GM21526 (cell line): ENCODE results near the gene KHSRP.

Experiments used
- ATAC-seq: cut with Tn5 transposase; IDR thresholded peaks from one replicate; pipeline ENCODE4 v1.9.1; 2021; ENCODE audit warnings: moderate library complexity; ENCODE audit not compliant: unreplicated experiment, low FRiP score

Gene KHSRP

GRCh38 chr19:6394831-6395230, 29.8 kb downstream of the KHSRP start:
- no peak for ATAC-seq

GRCh38 chr19:6393983-6394412, 30.6 kb downstream of the KHSRP start:
- ATAC-seq, result peak; percentile 14

DNA sequence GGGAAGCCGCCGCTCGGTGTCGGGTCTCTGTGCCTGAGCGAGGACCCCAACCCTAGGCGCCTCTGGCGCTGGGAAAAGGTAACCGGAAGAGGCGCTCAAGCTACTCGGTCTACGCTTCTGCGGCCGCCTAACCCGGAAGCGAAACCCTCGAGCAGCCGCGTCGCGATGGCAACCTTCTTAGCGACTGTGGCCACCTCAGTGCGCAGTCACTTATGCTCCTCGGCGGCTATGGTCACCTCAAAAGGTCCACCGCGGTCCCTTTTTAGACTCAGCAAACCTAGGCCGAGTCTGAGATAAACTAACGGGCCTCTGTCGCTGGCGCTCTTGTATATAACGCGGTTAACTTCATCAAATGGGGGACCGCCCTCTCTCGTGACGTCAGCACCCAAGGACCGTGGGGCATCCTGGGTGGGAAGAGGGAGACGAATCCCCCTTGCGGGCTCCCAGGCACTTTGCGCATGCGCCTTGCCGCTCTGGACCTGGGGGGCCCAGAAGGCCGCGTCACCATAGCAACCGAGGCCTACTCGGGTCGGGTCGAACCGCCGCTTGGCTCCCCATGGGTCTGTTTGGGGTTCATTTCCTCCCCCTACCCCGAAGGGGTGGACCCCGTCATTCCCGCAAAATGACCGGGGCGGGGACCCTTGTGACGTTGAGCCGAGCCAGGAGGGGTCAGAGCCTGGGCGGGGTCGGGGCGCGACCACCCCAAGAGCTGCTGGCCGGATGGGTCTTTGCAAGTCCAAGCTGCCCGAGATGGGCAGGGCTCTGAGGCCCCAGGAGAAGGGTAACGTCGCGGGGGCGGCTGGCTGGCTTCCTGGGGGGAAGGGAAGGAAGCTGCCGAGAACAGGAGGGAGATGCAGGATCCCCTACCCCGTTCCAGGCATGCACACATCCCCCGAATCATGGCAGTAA, 31.3 kb downstream of the KHSRP start, which contains the start of gene GTF2F1:
Gene GTF2F1, minus strand, starts transcription at position 91 of the 909 bp plus-strand sequence. CDS start 169 bp downstream, outside the sequence.
- peak; percentile 81 for ATAC-seq

GRCh38 chr19:6392221-6393073, 32.2 kb downstream of the KHSRP start:
- ATAC-seq, result no peak

- ATAC-seq, result no peak
Measured at GRCh38 chr19:6387372-6387771, 37.2 kb downstream of the KHSRP start.

- ATAC-seq, result no peak
Measured at GRCh38 chr19:6384381-6384780, 40.2 kb downstream of the KHSRP start.

DNA sequence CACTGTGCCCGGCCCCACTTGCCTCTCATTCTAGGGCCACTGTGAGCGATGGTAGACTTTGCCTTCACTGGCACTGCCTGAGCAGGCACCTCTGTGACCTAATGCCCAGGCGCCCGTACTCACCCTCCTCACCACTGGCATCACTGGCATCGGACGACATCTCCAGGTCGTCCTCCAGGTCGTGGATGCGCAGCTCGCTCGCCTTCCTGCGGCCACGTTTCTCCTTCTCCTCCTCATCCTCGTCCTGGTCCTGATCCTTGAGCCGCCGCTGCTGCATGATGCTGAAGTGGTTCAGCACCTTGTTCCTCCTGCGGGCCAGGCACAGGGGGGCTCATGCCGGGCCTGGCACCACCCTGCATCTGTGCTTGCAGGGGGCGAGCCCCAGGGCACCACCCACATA, 41.4 kb downstream of the KHSRP start:
- ATAC-seq, result no peak

DNA sequence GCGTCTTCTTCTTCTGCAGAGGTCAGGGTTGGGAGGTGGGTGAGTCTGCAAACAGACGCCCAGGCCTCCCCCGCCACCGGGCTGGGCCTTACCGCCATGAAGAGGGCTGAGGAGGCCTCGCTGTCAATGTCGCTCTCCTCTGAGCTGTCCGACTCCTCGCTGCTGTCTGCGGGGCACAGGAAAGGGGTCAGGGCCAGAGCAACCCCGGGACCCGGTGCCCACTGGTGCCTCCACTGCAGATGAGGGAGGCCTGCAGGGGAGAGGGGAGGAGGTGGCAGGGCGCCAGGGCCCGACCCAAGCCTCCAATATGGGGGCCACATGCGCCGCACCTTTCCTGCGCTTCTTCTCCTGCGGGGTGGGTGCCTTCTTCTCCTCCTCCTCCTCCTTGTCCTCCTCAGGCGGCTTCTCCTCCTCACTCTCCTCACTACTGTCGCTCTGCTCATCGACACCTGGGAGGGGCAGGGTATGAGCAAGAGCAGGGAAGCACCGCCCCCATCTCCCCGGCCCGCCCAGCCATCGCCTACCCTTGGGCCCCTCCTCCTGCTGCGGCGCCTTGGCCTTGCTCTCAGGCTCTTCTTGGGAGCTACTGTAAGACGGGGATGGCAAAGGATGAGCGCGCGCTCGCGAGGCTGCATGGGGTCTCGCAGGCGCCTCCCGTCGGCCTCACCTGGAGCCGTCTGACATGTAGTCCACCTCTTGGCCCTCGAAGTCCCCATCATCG, 43.4 kb downstream of the KHSRP start:
- no peak for ATAC-seq

DNA sequence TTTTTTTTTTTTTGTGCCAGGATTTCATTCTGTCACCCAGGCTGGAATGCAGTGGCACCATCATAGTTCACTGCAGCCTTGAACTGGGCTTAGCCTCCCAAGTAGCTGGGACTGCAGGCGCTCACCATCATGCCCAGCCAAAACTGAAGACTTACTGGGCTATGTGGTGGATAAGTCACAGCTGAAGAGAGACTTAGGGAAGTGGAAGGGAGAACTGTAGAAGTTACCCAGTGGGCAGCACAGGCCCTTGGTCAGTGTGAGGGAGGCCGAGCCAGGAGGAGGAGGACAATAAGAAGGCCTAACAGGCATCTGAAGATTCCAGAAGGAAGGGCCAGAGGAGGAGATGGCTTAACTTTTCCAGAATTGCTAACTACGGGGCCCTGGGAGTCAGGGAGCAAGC, 44.9 kb downstream of the KHSRP start:
- ATAC-seq, result no peak

DNA sequence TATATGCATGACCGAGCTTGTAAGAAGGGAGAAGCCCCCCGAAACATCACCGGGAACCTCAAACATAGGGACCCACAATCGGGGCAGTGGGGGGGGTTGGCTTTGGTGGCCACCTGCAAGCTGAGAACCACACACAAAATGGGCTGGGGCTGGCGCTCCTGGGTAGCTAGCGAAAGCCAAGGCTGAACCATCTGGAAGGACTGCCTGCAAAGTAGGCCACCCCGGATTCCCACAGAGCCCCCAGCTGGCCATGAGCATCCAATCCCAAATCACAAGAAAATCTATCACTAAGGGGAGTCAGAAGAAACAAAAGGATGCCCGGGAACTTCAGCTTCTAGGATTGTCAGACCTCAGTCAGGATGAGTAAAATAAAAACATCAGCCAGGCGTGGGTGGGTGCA, 46.1 kb downstream of the KHSRP start:
- ATAC-seq, result no peak

DNA sequence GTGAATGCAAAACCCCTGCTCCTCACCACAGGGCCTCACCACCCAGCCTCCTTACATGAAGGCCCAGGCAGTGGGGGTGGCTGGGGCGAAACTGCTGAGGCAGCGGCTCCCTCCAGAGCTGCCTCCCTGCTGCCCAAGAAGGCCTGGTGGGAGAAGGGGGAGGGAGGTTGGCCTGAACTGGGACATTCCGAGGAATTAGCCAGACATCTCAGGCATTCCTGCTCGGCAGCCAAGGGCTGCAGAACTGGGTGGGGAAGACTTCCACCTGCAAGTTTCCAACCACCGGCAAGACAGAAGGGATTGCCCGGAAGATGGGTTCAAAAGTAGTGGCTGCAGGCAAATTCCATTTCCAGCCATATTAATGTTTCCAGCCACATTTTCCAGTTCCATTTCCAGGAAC, 46.6 kb downstream of the KHSRP start:
- no peak for ATAC-seq

GRCh38 chr19:6376512-6377190, 48.0 kb downstream of the KHSRP start:
- no peak for ATAC-seq

DNA sequence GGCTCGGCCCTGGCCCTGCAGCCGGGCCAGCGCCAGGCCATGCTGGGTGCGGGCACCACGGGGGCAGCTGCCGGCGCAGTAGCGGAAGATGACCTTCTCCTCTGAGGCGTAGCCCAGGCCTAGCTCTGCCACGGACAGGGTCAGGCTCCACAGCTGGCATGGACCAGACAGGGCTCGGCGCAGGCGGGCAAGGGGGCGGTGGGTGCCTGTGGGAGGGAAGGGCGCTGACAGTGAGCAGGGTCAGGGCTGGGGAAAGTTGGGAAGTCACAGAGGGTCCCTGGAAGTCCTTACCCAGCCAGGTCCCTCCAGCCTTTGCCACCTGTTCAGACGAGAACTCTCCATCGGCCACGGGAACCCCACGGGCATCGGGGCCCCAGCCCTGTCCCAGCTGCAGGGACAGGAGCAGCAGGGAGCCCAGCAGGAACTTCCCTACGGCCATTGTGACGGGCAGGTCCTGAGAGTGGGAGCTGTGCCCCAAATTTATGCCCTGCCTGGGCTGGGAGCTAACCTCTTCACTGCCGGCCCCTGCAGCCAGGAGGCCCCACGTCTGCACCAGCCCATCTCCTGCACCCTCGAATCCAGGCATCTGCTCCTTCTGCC, 49.1 kb downstream of the KHSRP start, which contains the start of gene PSPN:
Gene PSPN, minus strand, starts transcription at position 523 of the 600 bp plus-strand sequence. Its CDS starts 84 bp downstream, at position 439.
- ATAC-seq, result no peak

DNA sequence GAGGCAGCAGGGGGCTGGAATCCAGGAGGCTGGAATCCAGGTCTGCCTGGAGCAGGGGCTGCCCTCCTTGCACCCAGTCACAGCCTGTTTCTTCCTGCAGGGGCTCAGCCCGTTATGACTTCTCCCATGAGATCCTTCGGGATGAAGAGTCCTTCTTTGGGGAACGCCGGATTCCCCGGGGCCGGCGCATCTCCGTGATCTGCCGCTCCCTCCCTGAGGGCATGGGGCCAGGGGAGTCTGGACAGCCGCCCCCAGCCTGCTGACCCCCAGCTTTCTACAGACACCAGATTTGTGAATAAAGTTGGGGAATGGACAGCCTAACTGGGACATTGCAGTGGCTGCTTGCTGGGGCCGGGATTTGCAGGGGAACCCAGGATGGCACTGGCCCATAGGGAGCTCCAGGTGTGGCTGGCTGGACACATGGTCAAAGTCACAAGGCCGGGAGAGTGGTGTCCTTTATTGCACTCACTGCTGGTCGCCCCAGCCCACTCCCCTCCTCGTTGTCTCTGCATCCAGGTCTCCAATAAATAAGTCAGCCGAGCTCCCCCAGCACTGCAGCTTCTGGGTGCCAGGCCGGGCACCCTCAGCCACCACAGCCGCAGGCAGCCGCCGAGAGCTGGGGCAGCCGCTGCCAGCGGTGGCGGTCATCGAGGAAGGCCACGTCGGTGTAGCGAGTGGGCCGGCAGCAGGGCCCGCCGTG, 49.8 kb downstream of the KHSRP start:
- no peak for ATAC-seq

- ATAC-seq, result no peak
Measured at GRCh38 chr19:6374161-6374709, 50.4 kb downstream of the KHSRP start.

DNA sequence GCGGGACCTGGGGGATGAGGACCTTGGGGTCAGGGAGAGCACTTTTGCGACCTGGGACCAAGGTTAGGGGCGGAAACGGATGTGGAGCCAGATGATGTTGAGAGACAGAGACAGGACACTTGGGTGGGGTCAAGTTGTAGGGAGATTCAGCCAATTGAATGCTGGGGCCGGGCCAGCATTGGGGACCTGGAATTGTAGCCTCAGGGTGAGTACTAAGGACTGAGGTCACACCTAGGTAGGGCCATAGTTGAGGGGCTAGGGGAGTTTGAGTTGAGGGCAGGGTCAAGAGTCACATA, 50.9 kb downstream of the KHSRP start:
- no peak for ATAC-seq

DNA sequence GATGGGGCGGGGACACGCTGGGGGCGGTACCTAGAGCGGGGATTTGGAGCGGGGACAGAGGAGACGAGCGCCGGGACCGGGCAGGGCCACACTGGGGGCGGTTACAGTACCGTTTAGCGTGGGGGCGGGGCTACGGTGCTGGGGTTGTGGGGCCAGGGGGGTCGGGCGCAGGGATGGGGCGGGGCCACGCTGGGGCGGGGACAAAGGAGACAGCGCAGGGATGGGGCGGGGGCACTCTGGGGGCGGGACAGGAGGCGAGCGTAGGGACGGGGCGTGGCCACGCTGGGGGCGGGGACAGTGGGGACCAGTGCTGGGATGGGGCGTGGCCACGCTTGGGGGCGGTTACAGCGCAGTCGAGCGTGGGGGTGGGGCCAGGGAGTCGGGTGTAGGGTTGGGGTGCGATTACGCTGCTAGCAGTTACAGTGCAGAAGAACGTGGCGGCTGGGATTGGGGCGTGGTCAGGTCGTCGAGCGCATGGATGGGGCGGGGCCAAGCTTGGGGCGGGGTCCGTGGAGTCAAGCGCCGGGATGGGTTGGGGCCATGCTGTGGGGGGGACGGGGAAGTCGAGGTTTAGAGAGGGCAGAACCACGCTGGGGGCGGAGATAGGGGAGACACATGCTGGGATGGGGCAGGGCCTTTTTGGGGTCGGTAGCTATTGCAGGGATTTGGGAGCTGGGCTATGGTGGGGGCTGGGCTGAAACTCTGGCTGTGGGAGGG, 51.4 kb downstream of the KHSRP start:
- peak; percentile 41 for ATAC-seq

DNA sequence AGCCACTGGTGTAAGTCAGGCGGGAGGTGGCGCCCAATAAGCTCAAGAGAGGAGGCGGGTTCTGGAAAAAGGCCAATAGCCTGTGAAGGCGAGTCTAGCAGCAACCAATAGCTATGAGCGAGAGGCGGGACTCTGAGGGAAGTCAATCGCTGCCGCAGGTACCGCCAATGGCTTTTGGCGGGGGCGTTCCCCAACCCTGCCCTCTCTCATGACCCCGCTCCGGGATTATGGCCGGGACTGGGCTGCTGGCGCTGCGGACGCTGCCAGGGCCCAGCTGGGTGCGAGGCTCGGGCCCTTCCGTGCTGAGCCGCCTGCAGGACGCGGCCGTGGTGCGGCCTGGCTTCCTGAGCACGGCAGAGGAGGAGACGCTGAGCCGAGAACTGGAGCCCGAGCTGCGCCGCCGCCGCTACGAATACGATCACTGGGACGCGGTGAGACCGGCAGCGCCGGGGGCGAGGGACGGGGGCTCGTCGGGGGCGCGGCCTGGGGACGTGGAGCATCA, 52.0 kb downstream of the KHSRP start, which contains the start of gene ALKBH7:
Gene ALKBH7, plus strand, starts transcription at position 201 of the 502 bp plus-strand sequence. Its CDS starts 27 bp downstream, at position 228.
- peak; percentile 63 for ATAC-seq
